Thymus (tissue), 11 donors: ENCODE results near the gene NUPR1. TPM values are rescaled to one million over a fixed set of nuclear protein-coding genes. Genes with fewer than 3 reads are reported as not detected.
"Not testable (repeated sequence)": the region's sequence is repeated elsewhere in the genome, so short reads cannot be mapped to it uniquely, and the experiment has no call there.

Experiments
- DNase-seq, 9 donors: peaks; one replicate each; pipeline ENCODE4 v3.0.0-alpha.2; 2013; ENCODE audit warnings: low spot score in 9 of 9, low read depth in 6 of 9, missing footprints in 1 of 9
- H3K27ac ChIP-seq, 2 donors: one replicate each; pipeline ENCODE4 v1.5.1; 2013; ENCODE audit warnings: control low read depth in 1 of 2, low read depth in 1 of 2, low read length in 1 of 2, mild to moderate bottlenecking in 1 of 2, moderate library complexity in 1 of 2
- H3K27me3 ChIP-seq, 2 donors: one replicate each; pipeline ENCODE4 v1.5.1; 2013; ENCODE audit warnings: low read length in 1 of 2; ENCODE audit not compliant: control insufficient read depth in 2 of 2, insufficient read depth in 1 of 2
- H3K36me3 ChIP-seq, 2 donors: one replicate each; pipeline ENCODE4 v1.5.1; 2013; ENCODE audit warnings: low read length in 1 of 2, mild to moderate bottlenecking in 1 of 2, moderate library complexity in 1 of 2; ENCODE audit not compliant: control insufficient read depth in 2 of 2, insufficient read depth in 2 of 2
- H3K4me1 ChIP-seq, 2 donors: one replicate each; pipeline ENCODE4 v1.5.1; 2013; ENCODE audit warnings: low read length in 2 of 2; ENCODE audit not compliant: control insufficient read depth in 2 of 2, insufficient read depth in 2 of 2
- H3K4me3 ChIP-seq, 2 donors: one replicate each; pipeline ENCODE4 v1.5.1; 2013; ENCODE audit warnings: low read length in 2 of 2, control low read depth in 1 of 2, mild to moderate bottlenecking in 1 of 2
- H3K9me3 ChIP-seq, 2 donors: one replicate each; pipeline ENCODE4 v1.5.1; 2013; ENCODE audit warnings: low read length in 1 of 2, mild to moderate bottlenecking in 1 of 2; ENCODE audit not compliant: control insufficient read depth in 2 of 2, insufficient read depth in 1 of 2
- WGBS: extraction: QIAGEN DNeasy Blood & Tissue Kit; methylation state at CpG from one replicate; pipeline ENCODE4 v1.1.7; 2013; 5-methylcytosine and 5-hydroxymethylcytosine counted together
- polyA plus RNA-seq: library from polyadenylated mRNA; stranded (reverse); fragments of 200-250 nt; gene quantifications from one replicate; pipeline ENCODE4 v1.2.3, GENCODE V29; 2013
- total RNA-seq: library from RNA; stranded (reverse); fragments of 120-200 nt; gene quantifications from one replicate; pipeline ENCODE4 v1.2.4, GENCODE V29; 2013
- donor health status: healthy.

The NUPR1 gene
- total and polyA plus RNA-seq, 2 donors = 29.6 to 294 TPM

DNA sequence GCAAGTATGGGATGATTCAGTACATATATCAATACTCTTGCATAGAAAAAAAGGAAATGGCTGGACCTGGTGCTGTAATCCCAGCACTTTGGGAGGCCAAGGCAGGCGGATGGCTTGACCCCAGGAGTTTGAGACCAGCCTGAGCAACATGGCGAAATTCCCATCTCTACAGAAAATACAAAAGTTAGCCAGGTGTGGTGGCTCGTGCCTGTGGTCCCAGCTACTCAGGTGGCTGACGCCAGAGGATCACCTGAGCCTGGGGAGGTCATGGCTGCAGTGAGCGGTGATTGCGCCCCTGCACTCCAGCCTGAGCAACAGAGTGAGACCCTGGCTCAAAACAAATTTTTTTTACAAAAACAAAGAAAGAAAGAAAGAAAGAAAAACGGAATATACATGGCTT lies 7.9 kb upstream of the NUPR1 start:
- Histone ChIP-seq H3K36me3 (no peaks in the 10 kb centered on the region), H3K9me3 (no peaks in the 10 kb centered on the region), H3K4me3 (no peak overlapping the region), H3K27me3 (peaks cover 0 to 3% of the 10 kb centered on the region in 2 donors), H3K4me1 (peaks cover 0 to 4% of the 10 kb centered on the region in 2 donors), H3K27ac (no peak overlapping the region)
- 92% methylated on average over 7 of the region's 7 CpGs for WGBS
- DNase-seq = no peak

DNA sequence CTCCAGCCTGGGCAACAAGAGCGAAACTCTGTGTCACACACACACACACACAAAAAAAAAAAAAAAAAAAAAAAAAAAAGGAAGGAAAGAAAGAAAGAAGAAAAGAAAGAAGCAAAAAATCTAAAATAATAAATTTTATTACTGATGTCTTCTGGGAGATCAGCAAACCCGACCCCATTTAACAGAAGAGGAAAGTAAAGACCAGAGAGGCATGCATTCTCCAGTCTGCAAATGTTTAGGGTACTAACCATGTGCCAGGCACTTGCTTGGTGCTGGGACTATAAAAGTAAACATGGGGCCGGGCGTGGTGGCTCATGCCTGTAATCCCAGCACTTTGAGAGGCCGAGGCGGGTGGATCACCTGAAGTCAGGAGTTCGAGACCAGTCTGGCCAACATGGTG lies 7.2 kb upstream of the NUPR1 start:
- H3K4me3 ChIP-seq, H3K4me1 ChIP-seq, H3K36me3 ChIP-seq, H3K9me3 ChIP-seq, DNase-seq, H3K27me3 ChIP-seq, H3K27ac ChIP-seq: not testable (repeated sequence)
- WGBS = 97% methylated on average over 7 of the region's 7 CpGs

DNA sequence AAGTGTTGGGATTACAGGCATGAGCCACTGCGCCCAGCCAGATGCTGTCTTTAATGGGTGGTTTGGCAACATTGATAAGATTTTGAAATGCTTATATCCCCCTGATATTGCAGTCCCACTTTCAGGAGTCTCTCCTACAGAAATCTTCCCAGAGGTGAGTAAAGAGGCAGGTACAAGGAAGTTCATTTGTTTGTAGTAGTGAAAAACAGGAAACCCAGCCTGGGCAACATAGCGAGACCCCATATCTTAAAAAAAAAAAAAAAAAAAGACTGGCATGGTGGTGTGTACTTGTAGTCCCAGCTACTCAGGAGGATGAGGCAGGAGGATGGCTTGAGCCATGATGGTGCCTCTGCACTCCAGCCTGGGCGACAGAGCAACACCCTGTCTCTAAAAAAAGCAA lies 6.2 kb upstream of the NUPR1 start:
- Histone ChIP-seq H3K4me1 (peaks cover 0 to 4% of the 10 kb centered on the region in 2 donors), H3K36me3 (no peaks in the 10 kb centered on the region), H3K27ac (no peak overlapping the region), H3K27me3 (peaks cover 0 to 3% of the 10 kb centered on the region in 2 donors), H3K9me3 (no peaks in the 10 kb centered on the region), H3K4me3 (no peak overlapping the region)
- DNase-seq = no peak
- WGBS = 94% methylated on average over 3 of the region's 3 CpGs

DNA sequence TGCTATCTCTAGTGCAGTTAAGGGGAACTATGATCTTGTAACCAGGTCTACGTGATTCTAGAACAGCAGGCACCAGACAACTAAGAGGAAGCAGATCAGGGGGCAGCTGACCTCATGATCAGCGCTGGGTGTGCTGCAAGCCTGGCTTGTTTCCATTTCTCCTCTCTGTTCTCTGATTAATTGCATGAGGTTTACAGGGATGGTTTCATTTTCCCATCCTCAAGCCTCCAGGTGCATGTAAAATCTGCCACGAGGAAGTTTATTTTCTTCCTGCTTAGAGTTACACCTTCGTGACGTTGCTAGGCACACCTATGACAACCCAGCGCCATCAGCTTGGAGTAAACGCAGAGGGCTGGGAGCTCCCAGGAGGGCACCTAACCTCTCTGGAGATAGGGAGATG lies 4.3 kb upstream of the NUPR1 start:
- Histone ChIP-seq H3K9me3 (no peaks in the 10 kb centered on the region), H3K27me3 (peaks cover 0 to 3% of the 10 kb centered on the region in 2 donors), H3K4me1 (peaks cover 0 to 4% of the 10 kb centered on the region in 2 donors), H3K27ac (peak overlapping the region in 1 of 2 donors; percentile 11), H3K36me3 (no peaks in the 10 kb centered on the region), H3K4me3 (no peak overlapping the region)
- 44% methylated on average over 7 of the region's 7 CpGs for WGBS
- peak in 1 of 9 donors; percentile 40 for DNase-seq

DNA sequence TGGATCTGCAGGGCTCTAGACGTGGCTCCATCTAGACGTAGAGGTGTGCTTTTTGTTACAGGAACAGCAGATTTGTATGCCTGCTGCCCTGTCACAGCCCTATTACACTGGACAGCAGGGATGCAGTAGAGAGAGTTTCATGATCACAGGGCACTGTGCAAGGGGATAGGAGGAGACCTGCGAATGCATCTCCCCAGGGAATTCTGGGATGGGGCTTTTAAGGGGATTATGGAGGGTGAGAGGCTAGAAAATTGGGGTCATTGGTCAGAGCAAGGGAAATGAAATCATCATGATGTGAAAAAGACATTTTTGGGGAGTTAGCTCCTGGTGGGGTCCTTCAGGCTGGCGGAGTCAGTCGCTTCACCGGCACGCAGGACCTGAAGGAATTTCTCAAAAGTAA lies 3.9 kb upstream of the NUPR1 start:
- peaks cover 0 to 3% of the 10 kb centered on the region in 2 donors for H3K27me3 ChIP-seq
- WGBS = 84% methylated on average over 7 of the region's 7 CpGs

DNA sequence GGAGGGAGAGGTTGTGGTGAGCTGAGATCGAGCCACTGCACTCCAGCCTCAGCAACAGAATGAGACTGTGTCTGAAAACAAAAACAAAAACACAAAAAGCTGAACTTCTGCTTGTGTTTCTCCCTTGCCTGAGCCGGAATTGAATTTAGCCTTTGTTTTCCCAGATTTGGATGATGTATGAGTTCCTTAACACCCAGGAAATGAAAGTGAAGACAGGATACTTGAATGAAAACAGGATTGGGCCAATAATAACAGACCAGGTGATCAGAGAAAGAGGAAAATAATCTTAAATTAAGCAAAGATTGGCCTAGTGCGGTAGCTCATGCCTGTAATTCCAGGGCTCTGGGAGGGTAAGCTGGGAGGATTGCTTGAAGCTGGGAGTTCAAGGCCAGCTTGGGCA lies 1.6 kb upstream of the NUPR1 start:
- Histone ChIP-seq H3K9me3 (no peaks in the 10 kb centered on the region), H3K27me3 (no peaks in the 10 kb centered on the region), H3K4me3 (no peak overlapping the region), H3K27ac (no peak overlapping the region), H3K36me3 (no peaks in the 10 kb centered on the region), H3K4me1 (peaks cover 0 to 7% of the 10 kb centered on the region in 2 donors)
- WGBS = 94% methylated on average over 3 of the region's 3 CpGs
- no peak for DNase-seq

More for the DNA sequence above, 3.9 kb upstream of the NUPR1 start:
- no peak overlapping the region for H3K4me3 ChIP-seq
- H3K27ac ChIP-seq = peak overlapping the region in 1 of 2 donors; percentile 11
- no peak for DNase-seq
- no peaks in the 10 kb centered on the region for H3K36me3 ChIP-seq
- H3K9me3 ChIP-seq = no peaks in the 10 kb centered on the region
- peaks cover 0 to 4% of the 10 kb centered on the region in 2 donors for H3K4me1 ChIP-seq

DNA sequence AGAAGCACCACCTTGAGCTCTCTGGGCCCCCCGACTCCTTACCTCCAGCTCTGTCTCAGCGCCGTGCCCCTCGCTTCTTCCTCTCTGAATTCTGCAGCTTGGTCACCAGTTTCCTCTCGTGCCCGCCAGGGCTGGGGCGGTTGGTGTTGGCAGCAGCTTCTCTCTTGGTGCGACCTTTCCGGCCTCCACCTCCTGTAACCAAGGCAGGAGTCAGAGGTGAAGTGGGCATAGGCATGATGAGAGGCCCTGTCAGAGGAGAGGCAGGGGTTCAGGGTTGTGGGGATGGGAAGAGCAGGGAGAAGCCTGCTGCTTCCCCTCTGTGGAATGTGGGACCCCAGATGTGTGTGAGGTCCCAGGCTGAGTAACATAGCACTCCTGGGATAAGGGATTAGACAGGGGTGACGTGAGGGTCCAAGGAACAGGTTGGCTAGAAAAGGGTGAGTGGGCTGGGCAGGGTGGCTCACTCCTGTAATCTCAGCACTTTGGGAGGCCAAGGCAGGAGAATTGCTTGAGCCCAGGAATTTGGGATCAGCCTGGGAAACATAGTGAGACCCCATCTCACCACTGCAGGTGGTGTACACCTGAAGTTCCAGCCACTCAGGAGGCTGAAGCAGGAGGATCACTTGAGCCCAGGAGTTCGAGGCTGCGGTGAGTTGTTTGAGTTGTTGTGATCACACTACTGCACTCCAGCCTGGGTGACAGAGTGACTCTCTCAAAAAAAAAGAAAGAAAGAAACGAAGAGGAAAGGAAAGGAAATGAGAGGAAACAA lies 626 bp downstream of the NUPR1 start:
- WGBS = 92% methylated on average over 13 of the region's 13 CpGs
- H3K27ac ChIP-seq = peak overlapping the region; percentile 32 to 77

DNA sequence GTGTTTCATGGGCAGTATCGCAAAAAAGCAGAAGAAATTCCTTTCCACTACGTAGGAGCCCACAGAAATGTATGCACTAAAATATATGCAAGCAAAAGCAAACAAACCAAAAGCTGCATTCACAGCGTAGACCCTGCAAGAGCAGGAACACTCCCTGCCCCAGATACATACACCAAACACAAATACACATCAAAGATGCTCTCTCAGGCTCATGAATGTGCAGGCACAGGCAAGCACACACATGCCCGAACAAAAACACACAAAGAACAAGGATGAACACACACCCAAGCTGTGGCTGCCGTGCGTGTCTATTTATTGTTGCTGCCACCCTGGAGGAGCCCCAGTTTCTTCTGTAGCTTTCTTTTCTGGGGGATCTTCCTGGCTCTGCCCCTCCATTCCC lies 1.7 kb downstream of the NUPR1 start:
- Histone ChIP-seq H3K36me3 (no peaks in the 10 kb centered on the region), H3K27me3 (no peaks in the 10 kb centered on the region), H3K27ac (peak overlapping the region in 1 of 2 donors; percentile 32), H3K4me3 (peak overlapping the region; percentile 3 to 16), H3K4me1 (peaks cover 0 to 7% of the 10 kb centered on the region in 2 donors), H3K9me3 (no peaks in the 10 kb centered on the region)
- 90% methylated on average over 6 of the region's 6 CpGs for WGBS
- DNase-seq = peak in 2 of 9 donors; percentile 8 to 32

More for the DNA sequence above, 626 bp downstream of the NUPR1 start:
- Histone ChIP-seq H3K9me3 (no peaks in the 10 kb centered on the region), H3K36me3 (no peaks in the 10 kb centered on the region), H3K4me1 (peaks cover 0 to 7% of the 10 kb centered on the region in 2 donors), H3K4me3 (peak overlapping the region; percentile 3 to 16), H3K27me3 (no peaks in the 10 kb centered on the region)
- DNase-seq = no peak

DNA sequence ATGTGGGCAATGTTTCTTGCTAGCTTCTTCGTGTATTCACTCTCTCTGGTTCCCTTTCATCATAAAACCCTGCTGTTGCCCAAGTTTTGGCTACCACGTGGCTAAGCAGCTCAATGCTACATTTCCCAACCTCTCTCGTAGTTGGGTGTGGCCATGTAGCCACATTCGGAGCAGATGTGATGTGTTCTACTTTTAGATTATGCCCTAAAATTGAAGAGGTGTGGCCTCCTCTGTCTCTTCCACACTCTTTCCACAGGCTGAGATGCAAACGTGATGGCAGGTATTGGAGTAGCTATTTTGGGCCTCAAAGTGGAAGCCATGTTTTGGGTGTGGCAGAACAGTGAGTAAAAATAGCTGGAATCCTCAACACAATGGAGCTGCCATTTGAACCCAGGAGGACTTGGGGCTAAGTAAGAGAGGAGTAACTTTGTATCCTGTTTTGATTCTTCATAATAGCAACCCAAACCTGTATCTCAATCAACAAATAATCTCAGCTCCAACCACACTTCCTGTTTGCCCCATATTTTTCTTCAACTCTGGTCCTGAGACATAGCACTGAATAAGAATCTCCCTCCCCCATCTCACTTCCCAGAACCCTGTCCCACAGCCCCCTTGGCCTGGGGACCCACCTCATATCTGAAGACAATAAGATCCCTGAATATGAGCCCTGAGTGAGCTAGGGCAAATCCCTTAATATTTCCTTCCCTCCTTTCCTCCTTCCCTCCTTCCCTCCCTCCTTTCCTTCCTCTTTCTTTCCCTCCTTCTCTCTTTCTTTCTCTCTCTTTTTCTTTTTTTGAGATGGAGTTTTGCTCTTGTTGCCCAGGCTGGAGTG lies 4.0 kb downstream of the NUPR1 start:
- peaks cover 0 to 7% of the 10 kb centered on the region in 2 donors for H3K4me1 ChIP-seq
- no peak for DNase-seq
- no peak overlapping the region for H3K4me3 ChIP-seq
- H3K36me3 ChIP-seq = no peaks in the 10 kb centered on the region
- no peaks in the 10 kb centered on the region for H3K27me3 ChIP-seq
- no peak overlapping the region for H3K27ac ChIP-seq
- 90% methylated on average over 5 of the region's 5 CpGs for WGBS
- H3K9me3 ChIP-seq = no peaks in the 10 kb centered on the region
